Activated T-helper 1 cell treated with Interleukin-2 at 50 U/mL for 16 hours (primary cell): ENCODE measurements around the gene ORM1.

Source experiments
- DNase-seq: peaks from one replicate; pipeline ENCODE4 v3.0.0-alpha.2; 2020; ENCODE audit warnings: low read depth

The ORM1 gene

DNA sequence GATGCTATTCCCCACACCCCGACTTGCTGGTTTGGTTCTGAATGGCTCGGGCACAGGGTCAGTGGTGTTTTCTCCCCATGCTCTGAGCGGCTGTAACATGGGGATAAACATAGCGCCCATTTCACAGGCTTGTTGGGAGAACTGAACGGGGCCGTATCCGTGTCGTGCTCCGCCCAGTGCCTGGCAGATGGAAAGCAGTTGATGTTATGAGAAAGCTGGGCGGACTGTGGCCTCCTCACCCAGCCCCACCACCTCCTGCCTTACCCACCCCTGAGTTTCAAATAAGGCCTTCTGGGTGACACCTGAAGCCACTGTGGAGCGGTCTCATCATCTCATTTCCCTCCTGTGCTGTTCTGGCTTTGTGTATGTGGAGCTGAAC is 21.3 kb downstream of the ORM1 start:
- no peak for DNase-seq

- DNase-seq = no peak
Observed at GRCh38 chr9:114344692-114345091, 21.8 kb downstream of the ORM1 start.

DNA sequence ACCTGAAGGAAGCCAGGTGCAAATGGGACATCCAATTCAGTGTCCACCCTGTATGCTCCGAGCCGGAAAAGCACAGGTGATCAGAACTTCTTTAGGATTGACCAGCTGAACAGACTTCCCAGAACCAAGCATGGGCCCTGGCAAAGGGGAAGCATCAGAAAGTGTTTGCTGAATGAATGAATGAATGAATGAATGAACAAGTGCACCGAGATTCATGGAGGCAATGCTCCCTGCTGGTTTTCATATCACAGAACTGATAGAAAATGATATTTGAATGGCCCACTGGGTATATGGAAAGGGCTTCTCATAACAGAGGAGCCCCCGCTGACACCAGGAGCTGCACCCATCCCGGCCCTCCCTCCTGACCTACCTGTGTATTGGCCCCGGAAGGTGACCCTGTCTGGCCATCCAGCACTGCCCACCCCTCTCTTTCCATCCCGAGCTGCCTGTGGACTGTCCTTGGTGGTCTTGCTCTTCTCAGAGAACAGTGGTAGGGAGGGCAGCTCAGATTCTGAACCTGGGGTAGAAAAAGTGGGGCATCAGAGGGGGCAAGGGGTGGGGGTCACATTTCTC is 22.7 kb downstream of the ORM1 start:
- no peak for DNase-seq

DNA sequence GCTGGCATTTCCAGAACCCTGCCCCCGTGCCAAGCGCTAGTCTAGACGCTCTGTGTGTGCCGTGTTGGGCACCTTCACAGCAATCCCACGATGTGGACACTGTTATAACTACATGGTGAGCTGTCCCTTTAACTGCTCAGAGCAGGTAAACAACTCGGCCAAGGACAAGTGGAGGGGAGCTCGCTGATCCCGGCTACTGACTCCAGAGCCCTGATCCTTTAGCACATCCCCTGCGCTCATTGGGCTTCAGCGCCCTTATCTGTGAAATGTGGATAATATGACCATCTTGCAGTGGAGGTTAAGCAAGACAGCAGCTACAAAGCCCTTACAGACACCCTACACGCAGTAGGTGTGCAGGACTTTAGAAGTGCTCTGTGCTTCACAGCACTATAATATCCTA is 23.2 kb downstream of the ORM1 start:
- DNase-seq = no peak

DNA sequence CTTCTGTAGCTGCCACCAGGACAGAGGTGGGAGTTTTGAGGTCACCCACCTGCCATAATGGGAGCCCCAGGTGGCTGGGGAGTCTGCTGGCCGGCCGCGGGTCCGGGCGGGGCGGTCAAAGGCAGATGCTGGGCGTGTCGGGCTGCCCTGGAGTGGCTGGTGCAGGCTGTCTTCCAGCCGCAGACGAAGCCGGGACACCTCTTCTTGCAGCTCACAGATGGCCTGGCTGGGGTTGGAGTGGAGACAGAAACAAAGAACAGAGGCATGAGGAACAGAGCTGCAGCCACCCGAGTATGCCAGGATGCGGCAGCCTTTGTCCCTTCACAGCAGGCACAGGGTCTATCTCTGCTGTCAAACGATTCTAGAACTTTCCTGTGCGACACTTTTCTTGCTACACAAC is 24.8 kb downstream of the ORM1 start:
- no peak for DNase-seq

GRCh38 chr9:114348261-114348905 is 25.5 kb downstream of the ORM1 start:
- no peak for DNase-seq

DNA sequence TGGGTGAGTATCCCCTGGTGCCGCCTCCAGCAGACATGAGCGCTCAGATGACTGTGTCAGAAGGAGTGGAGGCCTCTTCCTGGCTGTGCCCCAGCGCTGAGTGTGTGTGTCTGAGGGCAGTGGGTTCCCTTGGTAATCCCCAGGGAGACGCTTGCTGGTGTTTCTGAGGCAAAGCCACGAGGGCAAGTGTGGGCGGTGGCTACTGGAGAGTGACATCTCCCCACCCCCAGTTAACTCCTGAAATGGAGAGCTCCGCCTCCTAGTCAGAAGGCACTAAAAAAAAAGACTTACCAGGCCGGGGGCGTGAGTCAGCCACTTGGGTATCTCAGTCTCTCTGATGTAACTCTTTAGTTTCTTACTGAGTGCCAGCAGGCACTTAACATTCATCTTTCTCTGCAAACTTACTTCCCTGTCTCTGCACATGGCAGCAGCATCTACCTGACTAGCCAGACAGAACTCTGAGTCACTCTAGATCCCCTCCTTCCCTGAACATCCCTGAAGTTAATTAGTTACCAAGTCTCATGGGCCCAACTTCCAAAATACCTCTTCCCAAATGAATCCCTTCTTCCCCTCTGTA is 26.1 kb downstream of the ORM1 start:
- DNase-seq = peak; percentile 24

DNA sequence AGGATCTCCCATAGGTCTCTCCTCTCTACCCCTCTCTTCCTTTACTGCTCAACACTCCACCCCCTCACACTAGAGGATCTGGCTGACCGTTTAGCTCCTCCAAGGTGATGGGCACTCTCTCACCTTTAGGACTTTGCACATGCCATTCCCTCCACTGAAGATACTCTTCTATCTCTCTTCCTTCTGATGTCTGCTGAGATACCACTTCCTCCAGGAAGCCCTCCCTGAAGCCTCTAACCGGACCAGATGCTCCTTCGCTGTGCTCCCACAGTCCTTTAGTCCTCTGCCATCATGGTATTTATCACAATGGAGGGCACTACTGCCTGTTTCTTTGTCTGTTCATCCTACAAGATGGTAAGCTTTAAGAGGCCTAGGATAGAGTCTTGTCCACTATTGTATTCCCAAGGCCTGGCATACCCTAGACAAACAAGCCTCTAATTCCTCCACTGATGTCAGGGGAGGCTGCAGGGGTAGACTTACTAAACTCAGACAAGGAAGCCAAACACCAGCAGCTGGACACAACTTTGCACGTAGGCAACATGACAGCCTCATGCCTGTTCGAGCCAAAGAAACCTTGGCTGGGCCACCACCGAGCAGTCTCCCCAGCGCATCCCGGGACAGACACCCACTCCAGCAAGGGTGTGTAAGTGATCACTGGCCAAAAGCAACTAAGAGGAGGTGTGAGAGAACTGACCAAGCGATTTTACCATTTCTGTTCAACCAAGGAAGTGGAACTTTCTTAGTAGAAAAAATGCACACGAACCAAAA is 27.0 kb downstream of the ORM1 start:
- no peak for DNase-seq

- DNase-seq = no peak
Observed at GRCh38 chr9:114350636-114351401, 27.9 kb downstream of the ORM1 start.

- DNase-seq = no peak
Observed at GRCh38 chr9:114351932-114352331, 29.0 kb downstream of the ORM1 start.

DNA sequence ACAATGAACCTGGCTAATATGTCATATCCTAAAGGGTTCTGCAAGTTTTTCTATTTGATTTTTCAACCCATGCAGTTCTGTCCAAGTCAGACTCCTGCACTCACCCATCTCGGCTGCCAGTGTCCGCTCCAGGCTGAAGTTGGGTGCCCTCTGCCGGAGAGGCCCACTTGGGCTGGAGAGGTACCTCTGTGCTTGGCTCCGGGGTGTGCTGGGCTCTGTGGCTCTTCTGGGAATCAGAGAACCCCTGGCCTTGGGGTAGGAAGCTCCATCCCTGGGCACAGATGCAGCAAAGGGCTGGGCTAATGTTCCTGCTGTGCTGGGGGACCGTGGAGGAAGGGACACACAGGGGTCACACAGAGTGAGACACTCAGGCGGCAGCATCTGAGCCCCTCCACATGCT is 32.9 kb downstream of the ORM1 start:
- DNase-seq = no peak

DNA sequence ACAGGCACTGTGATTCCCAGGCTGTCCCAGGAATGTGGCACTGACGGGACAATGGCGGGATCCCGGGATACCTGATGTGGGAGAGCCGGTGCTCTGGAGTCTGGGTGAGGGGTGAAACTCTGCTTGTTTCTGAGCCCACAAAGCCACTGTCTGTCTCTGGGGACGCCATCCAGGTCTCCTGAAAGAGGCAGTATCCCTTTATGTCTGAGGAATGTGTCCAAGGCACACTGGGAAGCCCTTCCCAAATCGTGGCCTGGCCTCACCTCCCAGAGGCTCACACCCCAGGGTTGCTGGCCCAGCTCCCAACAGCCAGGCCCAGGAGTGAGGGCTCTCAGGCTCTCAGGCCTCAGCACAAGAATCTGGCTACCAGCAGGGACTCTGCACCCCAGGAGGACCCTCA is 33.9 kb downstream of the ORM1 start:
- no peak for DNase-seq

DNA sequence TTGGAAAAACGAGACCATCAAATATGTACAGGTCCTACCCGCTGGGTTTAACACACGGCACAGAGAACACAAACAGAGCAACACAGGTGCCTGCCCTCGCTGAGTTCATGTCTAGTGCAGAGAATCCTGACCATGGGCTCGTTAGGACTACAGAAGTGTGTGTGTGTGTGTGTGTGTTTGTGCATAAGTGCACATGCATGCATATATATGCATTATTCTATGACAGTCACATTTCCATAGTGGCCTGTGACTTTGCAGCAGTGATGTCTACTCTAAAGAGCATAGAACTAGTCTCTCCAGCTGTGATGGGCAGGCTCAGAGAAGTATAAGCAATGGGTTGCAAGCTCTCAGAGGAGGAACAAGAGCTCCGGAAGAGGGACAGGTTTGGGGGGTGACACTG is 34.5 kb downstream of the ORM1 start:
- DNase-seq = no peak

DNA sequence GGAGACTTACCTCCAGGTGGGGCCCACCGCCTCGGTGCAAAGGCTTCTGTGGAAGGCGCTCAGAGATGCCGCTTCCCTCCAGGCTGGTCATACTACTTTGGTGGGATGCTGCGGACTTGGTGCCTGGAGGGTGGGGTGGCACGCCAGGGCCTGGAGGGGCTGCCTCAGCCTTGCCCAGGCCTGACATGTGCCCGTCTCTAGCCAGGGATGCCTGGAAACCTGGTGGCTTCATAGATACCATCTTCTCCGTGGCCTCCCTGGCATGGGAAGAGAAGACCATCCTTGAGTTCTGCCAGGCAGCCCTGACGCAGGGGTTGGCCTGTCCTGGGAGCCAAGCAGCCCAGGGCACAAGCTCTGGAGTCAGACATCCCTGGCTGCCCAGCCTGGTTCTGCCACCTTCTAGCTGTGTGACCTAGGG is 35.0 kb downstream of the ORM1 start:
- DNase-seq = no peak

DNA sequence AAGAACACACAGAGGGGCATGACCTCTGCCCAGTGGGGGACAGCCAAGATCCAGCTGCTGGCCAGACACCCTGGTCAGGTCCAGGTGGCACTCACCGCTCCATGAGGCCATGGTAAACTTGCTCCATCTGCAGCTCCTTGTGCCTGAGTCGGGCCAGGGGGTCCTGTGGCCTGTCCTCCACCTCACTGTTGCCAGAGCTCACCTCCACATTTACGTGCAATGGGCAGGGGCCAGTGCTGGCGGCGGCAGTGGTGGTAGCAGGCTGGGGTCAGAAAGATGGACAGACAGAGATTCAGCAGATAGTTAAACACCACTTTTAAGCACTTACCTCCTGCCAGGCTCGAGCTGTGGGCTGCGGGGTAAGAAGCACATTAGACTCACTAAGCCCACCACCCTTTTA is 36.9 kb downstream of the ORM1 start:
- no peak for DNase-seq

DNA sequence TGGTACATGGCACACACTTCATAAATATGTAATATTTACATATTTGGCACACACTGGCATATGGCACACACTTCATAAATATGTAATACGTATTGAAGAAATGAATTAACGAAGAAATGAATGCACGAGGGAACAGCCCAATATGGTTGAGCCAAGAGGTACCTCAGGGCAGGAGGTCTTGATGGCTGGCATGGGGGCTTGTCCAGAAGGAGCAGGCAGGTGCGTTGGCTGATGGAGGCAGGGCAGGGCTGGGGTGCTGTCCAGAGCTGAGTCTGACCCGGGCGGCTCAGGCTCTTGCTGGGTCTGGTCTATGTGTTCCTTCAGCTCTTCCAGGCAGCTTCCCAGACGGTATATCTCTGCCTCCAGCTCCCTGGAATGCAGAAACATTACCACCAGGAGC is 38.6 kb downstream of the ORM1 start:
- DNase-seq = no peak

DNA sequence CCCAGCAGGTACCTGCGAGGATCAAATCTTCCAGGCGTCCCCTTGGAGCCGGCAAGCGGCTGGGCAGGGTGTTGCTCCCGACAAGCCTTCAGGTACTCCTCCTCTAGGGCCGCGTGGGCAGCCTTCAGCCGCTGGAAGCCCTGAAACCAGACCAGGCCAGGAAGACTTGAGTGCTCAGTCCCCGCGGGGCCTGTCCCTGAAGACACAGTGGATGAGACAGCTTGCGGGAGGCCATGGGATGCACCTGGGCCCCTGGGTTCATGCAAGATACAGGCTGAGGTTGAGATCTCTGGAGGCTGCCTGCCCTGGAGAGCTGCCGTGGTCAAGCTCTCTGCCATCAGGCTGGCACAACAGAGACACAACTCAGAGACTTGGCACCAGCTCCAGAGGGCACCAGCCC is 39.5 kb downstream of the ORM1 start:
- no peak for DNase-seq

GRCh38 chr9:114363424-114363823 is 40.5 kb downstream of the ORM1 start:
- no peak for DNase-seq

- no peak for DNase-seq
Observed at GRCh38 chr9:114364134-114365041, 41.5 kb downstream of the ORM1 start.

- DNase-seq = no peak
Observed at GRCh38 chr9:114365194-114365593, 42.3 kb downstream of the ORM1 start.

DNA sequence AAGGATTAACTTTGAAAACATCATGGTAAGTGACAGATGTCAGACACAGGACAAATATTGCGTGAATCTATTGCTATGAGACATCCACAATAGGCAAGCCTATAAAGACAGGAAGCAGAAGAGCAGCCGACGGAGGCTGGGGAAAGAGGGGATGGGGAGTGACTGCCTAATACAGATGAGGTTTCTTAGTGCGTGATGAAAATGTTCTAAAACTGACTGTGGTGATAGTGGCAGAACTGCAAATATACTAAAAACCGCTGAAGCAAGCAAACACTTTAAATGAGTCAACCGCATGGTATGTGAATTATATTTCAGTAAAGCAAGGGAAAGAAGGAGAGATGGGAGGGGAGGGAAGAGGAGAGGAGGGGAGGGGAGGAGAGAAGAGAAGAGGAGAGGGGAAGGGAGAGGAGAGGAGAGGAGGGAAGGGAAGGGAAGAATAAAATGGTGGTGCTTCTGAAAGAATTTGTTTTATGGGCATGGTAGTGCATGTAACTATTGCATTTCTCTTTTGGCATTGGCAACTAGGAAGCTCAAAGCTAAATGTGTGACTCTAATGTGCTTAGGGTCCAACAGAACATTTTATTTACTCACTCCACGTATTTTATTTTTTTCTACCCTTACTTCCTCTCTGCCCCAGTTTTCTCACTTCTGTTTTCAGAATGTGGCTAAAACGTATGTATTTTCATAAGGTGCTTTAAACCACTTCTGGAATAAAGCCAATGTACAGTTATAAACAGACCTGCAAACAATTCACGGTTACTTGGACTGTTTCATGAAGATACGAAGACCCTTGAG is 43.6 kb downstream of the ORM1 start:
- no peak for DNase-seq
